HG03139 (cell line): ENCODE results near the gene TMPRSS6.

Experiments used
- ATAC-seq: cut with Tn5 transposase; IDR thresholded peaks from one replicate; pipeline ENCODE4 v1.9.1; 2021; ENCODE audit not compliant: unreplicated experiment

Gene TMPRSS6

DNA sequence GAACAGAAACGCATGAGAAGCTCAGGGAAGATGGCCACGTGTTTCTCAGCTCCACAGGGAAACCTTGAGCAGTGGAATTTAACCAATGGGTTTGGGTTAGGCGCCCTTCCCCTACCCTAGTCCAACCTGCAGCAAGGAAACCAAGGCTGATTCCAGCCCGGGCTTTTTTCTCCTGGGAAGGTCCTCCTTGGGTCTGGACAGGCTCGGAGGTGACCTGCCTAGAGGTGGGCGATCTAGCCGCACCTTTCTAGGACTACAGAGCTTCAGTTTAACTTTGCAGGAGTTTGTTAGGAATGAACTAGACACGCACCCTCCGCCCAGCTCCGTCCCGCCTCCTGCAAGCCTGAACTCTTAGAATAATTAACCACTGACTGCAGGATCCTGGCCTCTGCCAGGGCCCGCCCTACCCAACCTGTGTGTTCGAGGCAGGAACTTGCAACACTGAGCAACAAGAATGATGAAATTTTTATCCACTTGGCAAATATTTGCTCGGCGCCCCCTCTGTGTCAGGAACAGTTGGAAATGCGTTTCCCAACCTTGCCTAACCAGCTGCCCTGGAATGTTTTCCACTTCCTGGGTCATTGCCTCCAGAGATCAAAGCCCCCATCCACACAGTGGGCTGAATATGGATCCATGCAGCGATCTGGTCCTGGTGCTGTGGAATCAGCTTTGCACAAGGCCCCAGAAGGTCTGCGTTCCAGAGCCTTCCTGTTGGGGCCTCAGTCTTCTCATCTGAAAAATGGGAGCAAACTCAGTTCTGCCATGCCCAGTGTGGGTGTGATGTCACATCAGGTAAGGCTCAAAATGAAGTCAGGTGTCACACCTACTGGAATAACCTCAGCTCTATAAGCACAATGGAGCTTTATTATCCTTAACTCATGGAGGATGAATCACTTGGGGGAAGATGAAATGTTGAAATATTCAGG lies 76.7 kb downstream of the TMPRSS6 start:
- ATAC-seq: no peak

DNA sequence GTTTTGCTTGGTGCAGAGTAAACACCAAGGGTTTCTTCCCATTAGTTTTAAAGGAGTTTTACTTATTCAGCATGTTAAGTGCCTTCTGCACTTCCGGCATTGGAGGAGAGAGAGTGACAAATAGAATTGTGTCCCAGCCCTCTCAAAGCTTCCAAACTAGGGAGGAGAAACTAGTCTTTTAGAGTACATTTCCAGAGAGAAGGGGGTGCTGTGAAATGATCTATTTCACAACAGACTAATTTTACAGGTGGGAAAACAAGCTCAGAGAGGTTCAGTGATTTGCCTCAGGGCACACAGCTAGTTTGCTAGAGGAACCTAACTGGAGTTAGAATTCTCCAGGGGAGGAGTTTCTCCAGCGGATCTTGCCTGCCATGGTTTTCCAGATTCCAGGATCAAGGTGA lies 77.4 kb downstream of the TMPRSS6 start:
- ATAC-seq: no peak

DNA sequence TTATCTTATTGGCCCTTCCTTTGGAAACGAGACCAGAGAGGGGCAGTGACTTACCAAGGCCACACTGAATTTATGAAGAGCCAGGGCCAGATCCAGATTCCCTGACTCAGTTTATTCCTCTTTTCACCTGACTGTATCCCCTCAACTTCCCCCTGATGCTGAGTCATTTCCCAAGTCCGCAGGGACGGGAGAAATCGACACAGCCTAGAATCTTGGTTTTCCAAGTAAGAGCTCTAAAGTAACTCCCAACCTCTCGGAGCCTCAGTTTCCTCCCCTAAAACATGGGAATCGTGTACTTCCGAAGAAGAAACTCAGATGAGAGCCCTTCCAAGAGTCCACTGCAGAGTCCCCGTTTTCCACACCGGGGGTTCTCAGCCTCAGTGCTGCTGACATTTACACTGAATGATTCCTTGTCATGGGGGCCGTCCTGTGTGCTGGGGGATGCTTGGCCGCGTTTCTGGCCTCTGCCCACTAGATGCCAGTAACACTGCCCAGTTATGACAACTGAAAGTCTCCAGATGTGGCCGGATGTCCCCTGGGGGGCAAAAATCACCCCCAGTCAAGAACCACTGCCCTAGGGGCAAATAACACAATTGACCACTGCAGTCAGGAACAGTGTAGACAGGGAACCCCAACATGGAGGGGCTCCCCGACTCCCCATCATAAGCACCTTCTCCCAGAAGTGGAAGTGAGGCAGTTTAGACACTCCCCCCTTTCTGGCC lies 78.8 kb downstream of the TMPRSS6 start:
- ATAC-seq: no peak

DNA sequence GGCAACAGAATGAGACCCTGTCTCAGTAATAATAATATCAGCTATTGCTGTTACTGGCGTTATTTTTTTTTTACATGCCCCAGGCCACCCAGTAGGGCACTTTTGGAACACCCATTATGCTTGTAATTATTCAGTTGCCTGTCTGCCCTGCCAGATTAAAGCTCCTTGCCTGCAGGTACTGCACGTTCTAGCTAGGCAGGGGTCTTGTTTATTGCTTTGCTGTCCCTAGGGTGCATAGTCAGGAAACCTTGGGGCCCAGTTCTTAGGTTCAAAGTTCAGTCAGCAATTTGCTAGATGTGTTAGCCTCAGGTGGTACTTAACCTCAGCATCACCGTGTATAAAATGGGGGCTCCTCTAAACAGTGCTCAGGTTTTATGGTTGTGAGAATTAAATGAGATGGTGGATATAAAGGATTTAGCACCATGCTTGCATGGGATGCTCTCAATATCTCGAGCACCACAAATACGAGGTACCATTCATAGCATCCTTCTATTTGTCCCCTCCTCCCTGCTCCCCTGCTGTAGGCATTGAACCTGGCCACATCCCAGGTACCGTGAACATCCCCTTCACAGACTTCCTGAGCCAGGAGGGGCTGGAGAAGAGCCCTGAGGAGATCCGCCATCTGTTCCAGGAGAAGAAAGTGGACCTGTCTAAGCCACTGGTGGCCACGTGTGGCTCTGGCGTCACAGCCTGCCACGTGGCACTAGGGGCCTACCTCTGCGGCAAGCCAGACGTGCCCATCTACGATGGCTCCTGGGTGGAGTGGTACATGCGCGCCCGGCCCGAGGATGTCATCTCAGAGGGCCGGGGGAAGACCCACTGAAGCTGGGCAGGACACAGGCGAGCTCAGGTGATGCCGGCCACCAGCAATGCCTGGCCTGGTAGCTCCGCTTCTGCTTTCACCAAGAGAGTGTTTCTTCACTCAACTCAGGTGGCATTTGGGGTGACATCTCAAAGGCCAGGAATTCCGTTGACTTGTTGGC lies 80.5 kb downstream of the TMPRSS6 start:
- ATAC-seq: no peak

DNA sequence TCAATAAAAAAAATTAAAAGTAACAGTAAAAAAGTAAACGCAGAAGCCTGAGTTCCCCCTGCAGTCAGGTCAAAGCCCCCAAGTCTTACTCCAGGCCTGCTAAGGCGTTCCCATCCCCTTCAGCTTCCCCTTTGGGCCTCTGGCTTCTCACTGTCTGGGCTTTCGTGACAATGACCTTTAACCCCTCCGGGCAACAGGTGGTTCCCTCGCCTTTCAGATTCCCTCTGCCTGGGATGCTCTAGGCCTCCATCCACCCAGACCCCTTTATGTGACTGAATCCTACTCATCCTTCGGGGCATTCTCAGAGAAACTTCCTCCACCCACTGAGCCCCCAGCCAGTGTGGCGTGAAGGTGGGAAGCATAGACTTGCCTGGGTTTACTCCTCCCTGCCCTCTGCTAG lies 82.0 kb downstream of the TMPRSS6 start:
- ATAC-seq: no peak

DNA sequence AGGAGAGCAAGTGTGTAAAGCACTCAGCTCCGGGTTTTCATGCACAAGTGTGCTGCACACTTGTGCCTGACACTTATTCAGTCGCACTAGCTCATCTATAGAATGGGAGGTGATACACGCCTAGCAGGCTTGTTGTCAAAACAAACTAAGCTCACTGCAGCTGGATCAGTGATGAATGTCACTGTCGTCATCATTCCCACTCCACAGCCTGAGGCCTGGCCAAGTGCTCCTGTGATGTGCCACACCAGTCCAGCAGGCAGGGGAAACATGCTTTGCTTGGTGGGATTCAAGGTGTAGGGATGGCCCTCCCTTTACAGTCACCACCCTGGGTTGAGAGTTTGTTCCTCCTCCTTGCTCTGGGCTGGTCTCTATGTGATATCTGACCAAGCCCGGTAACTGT lies 83.2 kb downstream of the TMPRSS6 start:
- no peak for ATAC-seq

DNA sequence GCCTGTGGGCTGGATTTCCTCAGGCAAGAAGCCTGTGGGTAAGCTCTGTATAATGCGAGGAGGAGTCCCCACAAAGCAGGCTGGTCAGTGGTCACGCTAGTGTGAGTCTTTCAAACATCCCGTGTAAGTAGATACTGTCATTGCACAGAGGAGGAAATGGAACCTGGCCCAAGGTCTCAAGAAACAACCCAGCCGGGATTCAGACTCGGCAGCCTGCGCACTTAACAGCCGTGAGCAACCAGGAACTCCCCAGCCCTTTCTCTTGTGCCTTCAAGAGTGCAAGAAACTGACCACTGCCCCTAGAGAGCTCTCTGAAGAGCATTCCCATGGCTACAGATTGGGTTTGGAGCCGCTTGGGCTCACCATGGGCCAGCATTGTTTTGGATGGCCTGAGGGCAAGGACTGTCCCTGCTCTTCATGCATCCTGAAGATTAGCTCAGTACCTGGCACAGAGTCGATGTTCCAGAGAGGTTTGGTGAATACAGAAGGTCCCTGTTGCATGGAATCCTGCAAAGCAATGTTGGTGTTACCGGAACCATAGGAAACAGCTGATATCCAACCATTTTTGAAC lies 83.9 kb downstream of the TMPRSS6 start:
- no peak for ATAC-seq

DNA sequence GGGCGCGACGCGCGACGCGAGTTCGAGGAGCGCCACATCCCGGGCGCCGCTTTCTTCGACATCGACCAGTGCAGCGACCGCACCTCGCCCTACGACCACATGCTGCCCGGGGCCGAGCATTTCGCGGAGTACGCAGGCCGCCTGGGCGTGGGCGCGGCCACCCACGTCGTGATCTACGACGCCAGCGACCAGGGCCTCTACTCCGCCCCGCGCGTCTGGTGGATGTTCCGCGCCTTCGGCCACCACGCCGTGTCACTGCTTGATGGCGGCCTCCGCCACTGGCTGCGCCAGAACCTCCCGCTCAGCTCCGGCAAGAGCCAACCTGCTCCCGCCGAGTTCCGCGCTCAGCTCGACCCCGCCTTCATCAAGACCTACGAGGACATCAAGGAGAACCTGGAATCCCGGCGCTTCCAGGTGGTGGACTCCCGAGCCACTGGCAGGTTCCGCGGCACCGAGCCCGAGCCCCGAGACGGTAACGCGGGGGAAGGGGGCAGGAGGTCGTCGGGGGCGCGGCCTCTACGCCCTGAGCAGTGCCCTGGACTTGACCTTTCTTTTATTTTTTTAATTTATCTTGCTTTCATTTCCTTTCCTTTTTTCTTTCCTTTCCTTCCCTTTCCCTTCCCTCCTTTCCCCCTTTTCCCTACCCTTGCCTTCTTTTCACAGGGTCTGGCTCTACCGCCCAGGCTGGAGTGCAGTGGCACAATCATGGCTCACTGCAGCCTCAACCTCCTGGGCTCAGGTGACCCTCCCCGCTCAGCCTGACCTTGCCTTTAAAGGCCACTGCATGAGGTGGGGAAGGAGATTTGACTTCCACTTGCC lies 85.0 kb downstream of the TMPRSS6 start:
- no peak for ATAC-seq

DNA sequence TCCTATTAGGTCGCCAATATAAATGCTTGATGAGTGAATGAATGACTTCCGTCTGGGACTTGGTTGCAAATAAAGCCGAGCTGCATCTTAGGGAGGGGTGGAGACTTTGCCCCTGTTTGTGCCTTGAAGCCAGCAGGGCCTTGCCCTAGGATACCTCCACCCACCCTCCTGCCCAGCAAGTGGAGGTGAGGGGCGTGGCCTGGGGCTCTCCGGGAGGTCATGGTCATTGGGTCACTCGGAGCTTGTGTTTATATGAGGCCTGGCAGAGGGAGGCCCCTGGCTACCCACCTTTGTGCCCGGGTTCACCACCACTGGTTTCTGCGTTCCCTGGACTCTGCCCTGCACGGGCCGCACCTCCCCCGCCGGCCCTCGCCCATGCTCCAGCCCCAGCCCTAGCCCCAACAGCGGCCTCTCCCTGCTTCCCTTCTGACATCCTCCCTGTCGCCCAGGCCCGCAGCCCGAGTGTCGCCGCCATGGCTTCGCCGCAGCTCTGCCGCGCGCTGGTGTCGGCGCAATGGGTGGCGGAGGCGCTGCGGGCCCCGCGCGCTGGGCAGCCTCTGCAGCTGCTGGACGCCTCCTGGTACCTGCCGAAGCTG lies 85.7 kb downstream of the TMPRSS6 start:
- no peak for ATAC-seq

DNA sequence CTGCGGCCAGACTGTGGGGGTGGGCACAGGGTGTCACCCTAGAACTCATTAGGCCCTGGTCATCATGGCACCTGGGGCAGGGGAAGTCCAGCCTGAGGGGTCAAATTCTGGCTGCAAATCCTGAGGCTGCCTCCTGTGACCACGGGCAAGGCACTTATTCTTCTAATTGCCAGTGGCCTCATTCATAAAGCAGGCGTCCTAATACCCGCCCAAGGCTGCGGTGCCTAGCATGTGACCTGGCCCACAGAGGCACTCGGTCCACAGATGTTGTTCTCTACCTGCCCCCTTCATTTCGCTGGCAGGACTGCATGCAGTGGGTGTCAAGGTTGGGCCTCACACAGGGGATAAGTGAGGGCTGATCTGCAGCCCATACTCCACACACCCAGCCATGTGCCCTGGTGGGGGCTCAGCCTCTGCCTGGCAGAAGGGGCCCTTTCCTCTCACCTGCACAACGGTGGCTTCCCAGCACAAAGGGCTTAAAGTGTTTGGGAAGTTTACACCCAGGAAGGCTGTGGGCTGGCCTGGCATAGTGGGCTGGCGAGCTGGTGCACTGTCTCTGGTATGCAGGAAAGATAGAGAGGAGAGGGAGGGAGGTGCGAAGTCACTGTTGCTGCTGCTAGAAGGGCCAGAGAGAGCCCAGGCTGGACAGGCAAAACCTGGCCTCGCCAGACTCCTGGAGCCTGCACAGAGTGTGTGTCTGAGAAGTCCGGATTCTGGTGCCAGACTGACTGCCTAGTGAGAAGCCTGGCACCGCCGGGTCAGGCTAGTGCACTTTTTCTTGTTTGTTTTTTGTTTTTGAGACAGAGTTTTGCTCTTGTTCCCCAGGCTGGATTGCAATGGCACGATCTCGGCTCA lies 86.8 kb downstream of the TMPRSS6 start:
- no peak for ATAC-seq

DNA sequence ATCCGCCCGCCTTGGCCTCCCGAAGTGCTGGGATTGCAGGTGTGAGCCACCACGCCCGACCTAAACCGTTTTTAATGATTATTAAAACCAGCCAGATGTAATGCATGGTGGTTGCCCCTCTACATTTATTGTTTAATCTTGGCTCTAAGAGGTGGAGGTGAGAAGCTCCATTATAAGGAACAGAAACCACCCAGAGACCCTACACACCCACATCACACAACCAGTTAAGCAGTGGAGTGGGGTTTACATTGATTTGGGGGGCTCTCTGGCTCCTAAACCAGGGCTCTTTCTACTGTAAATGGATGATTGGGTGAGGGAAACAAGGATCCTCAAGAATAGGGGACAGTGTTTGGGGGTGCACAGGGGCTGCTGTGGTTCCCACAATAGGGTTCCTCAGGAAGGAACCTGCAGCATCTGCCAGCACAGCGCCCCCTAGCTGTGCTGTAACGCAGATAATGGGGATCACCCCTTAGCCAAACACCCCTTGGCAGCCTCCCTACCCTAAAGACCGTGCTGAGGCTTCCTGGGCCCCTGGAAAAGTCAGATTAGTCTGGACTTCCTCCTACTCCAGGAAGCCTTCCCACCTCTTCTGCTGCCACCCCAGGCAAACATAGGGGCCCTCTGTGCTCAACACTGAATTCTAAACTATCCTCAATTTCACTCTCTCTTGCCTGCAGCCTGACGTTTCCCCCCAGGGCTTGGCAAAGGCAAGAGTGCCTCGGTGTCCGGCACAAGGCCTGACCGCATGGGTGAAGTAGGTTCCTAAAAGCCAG lies 87.6 kb downstream of the TMPRSS6 start:
- no peak for ATAC-seq

DNA sequence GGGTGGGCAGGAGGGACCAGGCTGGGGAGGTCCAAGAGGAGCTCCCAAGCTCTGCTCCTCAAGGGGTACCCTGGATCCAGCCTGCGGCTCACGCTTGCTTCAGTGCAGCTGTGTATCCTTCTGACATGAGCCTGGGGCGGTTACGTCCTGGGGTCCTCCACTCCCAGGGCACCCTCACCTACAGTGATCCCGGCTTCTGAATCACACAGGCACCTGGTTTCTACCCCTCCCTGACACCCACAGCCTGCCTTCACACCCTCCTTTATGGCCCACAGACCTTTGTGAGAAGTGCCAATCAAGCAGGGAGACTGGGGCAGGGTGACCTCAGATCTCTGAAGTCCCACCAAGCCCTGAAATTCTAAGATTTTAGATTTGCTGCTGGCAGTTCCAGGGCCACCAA lies 88.5 kb downstream of the TMPRSS6 start:
- ATAC-seq: no peak

DNA sequence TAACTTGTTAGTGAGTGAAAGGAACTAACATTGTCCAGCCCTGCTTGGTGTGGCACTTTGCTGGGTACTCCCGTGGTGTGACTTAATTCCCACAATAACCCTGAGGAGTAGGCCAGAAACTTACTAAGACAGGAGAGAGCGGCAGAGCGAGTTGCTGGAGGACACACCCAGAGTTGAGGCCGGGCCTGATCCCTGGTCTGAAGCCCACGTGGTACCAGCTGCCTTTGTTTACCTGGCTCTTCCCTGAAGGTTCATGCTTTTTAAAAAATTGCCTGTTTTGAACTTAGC lies 89.4 kb downstream of the TMPRSS6 start:
- ATAC-seq: no peak

DNA sequence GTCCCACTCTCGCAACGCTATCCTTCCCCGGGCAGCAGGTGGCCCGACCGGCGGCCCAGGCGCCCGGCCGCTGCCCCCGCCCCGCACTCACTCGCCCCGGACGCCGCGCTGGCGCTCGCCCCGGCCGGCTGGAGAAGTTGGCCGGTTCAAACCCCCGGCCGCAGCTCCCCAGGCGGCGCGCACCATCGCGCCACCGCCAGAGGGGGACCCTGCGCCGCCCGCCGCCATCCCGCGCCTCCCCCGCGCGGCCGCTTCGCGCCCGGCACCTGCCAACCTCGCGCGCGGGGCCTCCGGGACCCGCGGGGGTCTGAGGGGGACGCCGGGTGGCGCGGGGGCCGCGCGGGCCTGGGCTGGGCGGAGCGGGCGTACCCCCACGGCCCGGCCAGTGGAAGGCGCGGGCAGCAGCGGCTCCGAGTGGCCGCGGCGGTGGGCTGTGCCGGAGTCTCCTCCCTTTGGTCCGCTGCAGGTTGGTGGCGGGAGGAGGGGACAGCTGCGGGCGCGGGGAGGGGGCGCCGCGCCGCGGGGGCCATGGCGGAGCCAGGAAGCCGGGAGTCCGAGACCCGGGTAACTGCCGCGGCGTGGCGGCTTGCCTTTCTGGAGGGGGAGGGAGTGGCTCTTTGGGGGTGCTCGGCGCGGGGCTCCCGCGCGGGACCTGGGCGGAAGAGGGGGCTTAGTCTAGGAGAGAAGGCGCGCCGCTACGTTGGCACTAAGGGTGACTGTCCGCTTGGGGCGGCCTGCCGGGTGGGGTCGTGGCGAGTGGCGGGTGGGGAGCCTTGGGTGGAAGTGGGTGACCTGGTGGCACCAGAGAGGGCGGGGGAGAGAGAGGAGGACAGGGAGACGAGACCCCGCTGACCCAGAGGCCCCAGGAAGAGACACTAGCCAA lies 90.0 kb downstream of the TMPRSS6 start, which contains the start of the genes MPST and TST:
Gene MPST, plus strand, starts transcription at position 434 of the 883 bp plus-strand sequence. Its CDS starts 95 bp downstream, at position 529.
Gene TST, minus strand, starts transcription at position 139 of the 883 bp plus-strand sequence. CDS start 715 bp downstream, outside the sequence.
- ATAC-seq: peak; percentile 61

DNA sequence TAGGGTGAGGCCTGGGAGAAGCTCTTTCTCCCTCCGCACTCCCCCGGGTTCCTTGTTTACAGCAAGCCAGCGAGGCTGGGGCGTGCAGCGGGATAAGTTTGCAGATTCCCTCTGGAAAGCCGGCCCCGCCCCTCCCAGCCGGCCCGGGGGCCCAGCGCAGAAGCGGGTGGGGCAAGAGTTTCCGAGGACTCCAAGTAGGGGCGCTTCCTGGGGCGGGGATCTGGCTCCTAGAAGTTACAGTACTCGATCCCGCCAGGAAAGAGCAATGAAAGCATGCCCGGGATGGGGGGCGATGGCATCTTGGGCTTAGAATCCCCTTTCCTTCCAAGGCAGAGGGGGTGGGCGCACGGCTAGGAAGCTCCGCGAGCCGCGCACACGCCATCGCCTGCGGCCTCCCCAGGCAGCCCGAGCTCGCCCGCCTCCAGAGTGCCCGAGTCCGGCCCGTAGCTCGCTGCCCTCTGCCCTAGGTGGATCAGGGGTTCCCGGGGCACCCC lies 90.7 kb downstream of the TMPRSS6 start:
- no peak for ATAC-seq

DNA sequence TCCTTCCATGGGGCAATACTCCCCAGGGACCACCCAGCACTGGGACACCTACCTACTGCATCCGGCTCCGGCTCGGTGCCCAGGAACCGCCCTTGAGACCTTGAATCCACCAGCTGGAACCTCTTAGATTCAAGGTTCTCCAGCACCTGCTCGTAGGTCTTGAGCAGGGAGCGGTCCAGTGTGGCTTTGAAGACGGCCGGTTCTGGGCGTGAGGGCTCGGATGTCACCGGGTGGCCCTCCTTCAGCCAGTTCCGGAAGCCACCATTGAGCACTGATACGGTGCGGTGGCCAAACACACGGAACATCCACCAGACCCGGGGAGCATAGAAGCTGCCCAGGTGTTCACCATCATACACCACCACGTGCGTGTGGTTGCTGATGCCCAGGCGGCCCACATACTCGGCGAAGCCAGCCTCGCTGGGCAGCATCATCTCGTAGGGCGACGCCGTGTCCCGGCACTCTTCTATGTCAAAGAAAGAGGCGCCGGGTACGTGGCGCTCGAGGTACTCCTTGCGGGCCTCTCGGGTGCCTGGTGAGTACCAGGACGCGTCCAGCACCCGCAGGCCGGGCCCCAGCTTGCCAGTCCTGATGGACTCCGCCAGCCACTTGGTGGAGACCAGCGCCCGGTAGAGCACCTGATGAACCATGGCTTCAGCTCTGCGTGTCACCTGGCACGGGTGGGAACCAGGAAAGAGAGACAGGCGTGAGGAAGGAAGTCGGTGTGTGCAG lies 91.3 kb downstream of the TMPRSS6 start:
- no peak for ATAC-seq
